HG03439 (cell line): ENCODE results near the gene OR4A47.
"Not testable (repeated sequence)": the region's sequence is repeated elsewhere in the genome, so short reads cannot be mapped to it uniquely, and the experiment has no call there.

Experiments used
- ATAC-seq: cut with Tn5 transposase; IDR thresholded peaks from one replicate; pipeline ENCODE4 v1.9.1; 2021; ENCODE audit warnings: mild to moderate bottlenecking, moderate library complexity; ENCODE audit not compliant: unreplicated experiment

Gene OR4A47, protein sequence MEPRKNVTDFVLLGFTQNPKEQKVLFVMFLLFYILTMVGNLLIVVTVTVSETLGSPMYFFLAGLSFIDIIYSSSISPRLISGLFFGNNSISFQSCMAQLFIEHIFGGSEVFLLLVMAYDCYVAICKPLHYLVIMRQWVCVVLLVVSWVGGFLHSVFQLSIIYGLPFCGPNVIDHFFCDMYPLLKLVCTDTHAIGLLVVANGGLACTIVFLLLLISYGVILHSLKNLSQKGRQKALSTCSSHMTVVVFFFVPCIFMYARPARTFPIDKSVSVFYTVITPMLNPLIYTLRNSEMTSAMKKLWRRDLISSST

DNA sequence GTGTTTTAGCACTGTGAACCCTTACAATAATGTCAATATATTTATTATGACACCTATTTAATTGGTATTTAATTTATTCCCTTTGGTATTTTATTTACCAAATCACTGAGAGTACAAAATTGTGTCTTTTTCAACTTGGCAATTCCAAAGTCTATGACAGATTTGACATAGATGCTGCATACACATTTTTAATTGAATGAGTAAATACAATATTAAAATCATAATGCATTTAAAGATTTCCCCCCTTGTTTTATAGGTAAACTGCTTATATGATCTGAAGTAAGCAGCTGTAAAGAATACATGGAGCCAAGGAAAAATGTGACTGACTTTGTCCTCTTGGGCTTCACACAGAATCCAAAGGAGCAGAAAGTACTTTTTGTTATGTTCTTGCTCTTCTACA is at the start of gene OR4A47:
Gene OR4A47, plus strand, starts transcription at position 301 of the 400 bp plus-strand sequence. Its CDS starts 0 bp downstream, at position 301.
- ATAC-seq, result not testable (repeated sequence)

DNA sequence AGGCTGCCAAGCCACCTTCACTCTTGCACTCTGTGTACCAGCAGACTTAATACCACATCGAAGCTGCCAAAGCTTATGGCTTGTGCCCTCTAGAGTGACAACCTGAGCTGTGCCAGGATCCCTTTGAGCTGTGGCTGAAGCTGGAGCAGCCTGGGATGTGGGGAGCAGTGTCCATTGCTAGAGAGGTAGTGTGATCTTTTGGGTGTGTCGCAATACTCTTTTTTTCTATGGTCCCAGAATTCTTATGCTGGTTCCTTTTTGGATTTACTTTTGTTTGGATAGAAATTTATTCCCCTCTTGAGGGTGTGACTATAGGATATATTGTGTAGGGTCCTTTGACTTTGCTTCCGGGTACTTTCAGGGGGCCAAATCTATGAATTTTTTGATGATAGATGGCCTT is 32.7 kb upstream of the OR4A47 start:
- not testable (repeated sequence) for ATAC-seq

DNA sequence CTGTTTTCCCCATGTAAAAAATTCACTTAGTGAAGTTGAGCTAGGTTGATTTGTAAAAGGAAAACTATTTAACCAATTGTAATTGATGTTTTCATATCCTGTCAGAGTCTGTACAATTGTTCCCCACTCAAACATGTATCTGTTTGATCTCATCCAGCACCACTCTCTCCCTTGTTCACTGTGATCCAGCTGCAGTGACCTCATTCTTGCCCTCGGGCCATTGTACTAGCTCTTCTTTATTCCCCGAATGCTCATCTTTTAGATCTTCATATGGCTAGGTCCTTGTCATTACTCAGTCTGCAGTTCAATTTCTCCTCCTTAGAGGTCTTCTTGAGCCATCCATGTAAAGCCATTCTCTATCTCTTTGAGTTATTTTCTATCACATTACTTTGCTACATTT is 14.6 kb upstream of the OR4A47 start:
- not testable (repeated sequence) for ATAC-seq

DNA sequence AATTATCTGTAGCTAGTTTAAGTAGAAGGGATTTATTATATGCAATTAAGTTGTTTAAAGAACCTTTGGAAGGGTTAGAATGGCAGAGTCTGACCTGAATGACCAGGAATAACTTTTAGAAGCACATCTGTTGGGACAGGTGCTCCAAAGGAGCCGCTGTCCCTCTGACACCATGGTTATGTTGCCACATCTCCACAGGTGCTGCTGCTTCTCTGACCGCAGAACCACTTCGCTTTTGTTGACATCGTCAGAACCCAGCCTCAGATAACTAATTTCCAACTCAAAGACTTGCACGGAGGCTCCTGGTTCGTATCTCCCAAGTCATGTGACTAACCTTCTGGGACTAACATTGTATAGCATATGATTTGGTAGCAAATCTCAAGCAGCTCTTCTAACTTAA is 13.9 kb upstream of the OR4A47 start:
- not testable (repeated sequence) for ATAC-seq

DNA sequence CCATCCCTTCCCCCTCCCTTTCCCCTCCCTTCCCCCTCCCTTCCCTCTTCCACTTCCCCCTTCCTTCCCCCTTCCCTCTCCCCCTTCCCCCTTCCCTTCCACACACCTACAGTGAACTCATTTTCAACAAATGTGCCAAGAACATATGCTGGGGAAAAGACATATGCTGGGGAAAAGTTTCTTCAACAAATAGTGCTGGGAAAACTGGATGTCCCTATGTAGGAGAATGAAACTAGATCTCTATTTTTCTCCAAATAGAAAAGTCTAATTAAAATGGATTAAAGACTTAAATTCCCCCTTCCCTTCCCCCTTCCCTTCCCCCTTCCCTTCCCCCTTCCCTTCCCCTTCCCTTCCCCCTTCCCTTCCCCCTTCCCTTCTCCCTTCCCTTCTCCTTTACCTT is 17.6 kb downstream of the OR4A47 start:
- not testable (repeated sequence) for ATAC-seq

DNA sequence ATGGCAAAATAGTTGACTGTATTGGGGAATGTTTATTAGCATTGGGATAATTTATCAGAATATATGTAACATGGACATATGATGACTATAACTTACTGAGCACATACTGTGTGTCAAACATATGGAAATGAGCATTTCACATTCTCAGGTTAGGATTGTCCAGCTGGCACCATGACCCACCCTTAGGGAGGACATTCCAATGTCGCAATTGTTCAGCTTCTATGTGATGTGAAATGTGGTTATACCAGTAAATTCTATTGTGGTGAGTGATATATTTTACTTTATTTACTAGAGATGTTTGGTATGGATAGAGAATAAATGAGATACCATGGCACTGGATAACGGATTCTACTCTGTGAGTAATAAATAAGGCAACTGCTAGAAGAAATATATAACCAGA is 50.4 kb downstream of the OR4A47 start:
- ATAC-seq, result no peak
